Esophagus muscularis mucosa (tissue), 3 donors: ENCODE data around the gene AVP.

Experiments used
- CTCF ChIP-seq, 3 experiments: fragments of 200-600 bp in 2 of 3; fragments of 450-650 bp in 1 of 3; sonication (generic) in 2 of 3; IDR thresholded peaks; one replicate each; pipeline ENCODE4 v1.5.1; 2017 to 2019; ENCODE audit warnings: antibody characterized with exemption in 3 of 3, mild to moderate bottlenecking in 2 of 3, moderate library complexity in 1 of 3
- POLR2A ChIP-seq: fragments of 450-650 bp; IDR thresholded peaks from one replicate; pipeline ENCODE4 v1.6.1; 2017; ENCODE audit warnings: antibody characterized with exemption, moderate library complexity, mild to moderate bottlenecking, low read depth

DNA sequence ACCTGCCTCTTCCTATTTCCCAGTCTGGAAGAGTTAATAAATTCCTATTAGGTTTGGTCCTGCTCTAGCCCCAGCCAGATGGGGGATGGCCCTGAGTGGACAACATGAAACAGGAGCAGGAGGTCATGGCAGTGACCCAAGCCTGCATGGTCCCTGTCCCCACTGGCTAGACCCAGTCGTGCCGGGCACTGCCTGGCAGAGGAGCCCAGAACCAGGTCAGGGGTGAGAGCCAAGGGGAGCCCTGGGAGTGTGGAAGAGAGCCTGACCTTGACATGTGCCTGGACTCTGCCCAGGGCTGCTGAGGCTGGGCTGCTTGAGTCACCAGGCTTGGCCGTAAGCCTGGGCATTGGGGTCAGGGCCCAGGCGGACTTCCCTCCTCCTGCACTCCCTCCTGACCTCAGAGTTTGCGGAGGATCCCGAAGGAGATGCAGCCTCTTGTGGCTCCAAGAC lies 3.6 kb downstream of the AVP start:
- TF ChIP-seq CTCF (IDR thresholded peaks at IDR 0.05), result no peak
- no peak for TF ChIP-seq POLR2A
